GM12878 (cell line): ENCODE results near the gene SEC24D.

Experiments
- CTCF ChIP-seq, 3 experiments: IDR thresholded peaks in 2 of 3; conservative IDR thresholded peaks in 1 of 3; 2 replicates each; pipeline ENCODE4 v1.5.1; 2011; ENCODE audit warnings: low read depth in 3 of 3, low read length in 3 of 3, mild to moderate bottlenecking in 3 of 3, control low read depth in 2 of 3, moderate library complexity in 2 of 3, inconsistent platforms in 1 of 3, mixed read lengths in 1 of 3; ENCODE audit not compliant: control insufficient read depth in 2 of 3, insufficient read depth in 1 of 3; ENCODE audit errors: extremely low read depth in 1 of 3
- EZH2 ChIP-seq: IDR thresholded peaks from 2 replicates; pipeline ENCODE4 v1.6.1; 2012; ENCODE audit warnings: low read depth, mild to moderate bottlenecking, control low read depth, inconsistent platforms, low read length, borderline replicate concordance; ENCODE audit not compliant: control insufficient read depth
- PKNOX1 ChIP-seq: fragments of 450-650 bp; IDR thresholded peaks from 2 replicates; pipeline ENCODE4 v1.6.1; 2016; ENCODE audit warnings: mild to moderate bottlenecking
- SUZ12 ChIP-seq: fragments of 200-600 bp; sonication (generic); IDR thresholded peaks from one replicate; pipeline ENCODE4 v1.6.1; 2018; ENCODE audit warnings: antibody characterized with exemption, mild to moderate bottlenecking; ENCODE audit not compliant: unreplicated experiment

DNA sequence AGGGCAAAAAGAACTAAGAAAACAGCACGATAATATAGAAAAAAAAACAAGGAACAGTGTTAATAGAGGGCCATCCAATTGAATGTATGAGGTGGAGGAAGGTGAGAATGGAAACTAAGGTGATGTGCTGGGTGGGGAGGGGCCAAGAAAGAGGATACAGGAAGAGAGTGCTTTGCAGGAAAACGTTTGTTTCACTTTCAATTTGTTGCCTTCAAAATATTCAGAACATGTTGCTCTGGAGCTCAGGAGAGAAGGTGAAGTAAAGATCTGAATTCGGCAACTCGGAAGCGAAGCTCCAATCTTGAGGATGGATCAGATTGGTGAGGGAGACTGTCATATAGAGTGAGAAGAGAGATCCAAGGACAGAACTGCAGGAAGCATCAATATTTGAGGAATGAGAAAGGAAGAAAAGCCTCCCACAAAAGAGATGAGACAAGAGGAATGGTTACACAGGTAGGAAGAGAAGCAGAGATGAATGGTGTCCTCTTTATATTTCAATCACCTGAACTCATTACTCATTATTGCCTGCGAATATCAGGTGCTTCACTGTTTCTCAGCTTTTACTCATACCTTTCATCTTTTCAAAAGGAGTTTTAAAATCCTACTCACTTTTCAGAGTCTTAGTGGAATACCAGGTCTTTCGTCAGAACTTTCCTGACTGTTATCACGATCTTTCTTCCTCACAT, 14.7 kb upstream of the SEC24D start:
- TF ChIP-seq EZH2: no peak
- TF ChIP-seq CTCF (IDR thresholded peaks at IDR 0.05 in 2 of 3, conservative IDR thresholded peaks at IDR 0.05 in 1 of 3; ENCODE audit: control insufficient read depth in 2 of 3, extremely low read depth in 1 of 3, insufficient read depth in 1 of 3, low read depth in 3 of 3, low read length in 3 of 3): no peak
- TF ChIP-seq SUZ12: no peak
- no peak for TF ChIP-seq PKNOX1
